ENCODE measurements around the gene SLC35B2. TPM values are rescaled to one million over a fixed set of nuclear protein-coding genes. Genes with fewer than 3 reads are reported as not detected.

Gene SLC35B2
- total and polyA plus RNA-seq, 9 of the 15 experiments (the other 6 are each of a cell fraction or from before 2014, with no cell fraction given): 14.5 to 59.1 (median 47.1) TPM

GRCh38 chr6:44253307-44254101 lies 3.8 kb downstream of the SLC35B2 start (continued):
- TF ChIP-seq THAP12 (CRISPR knock-in tag; IDR thresholded peaks at IDR 0.05) (no peak), MNT (conservative IDR thresholded peaks at IDR 0.05) (0 out of 4 replicates have a peak, but pooled peaks of 1 of the 2 experiments have one; percentile 14), ATF7 (IDR thresholded peaks at IDR 0.05) (no peak), ZFP36 (IDR thresholded peaks at IDR 0.05; ENCODE audit: low read depth, low read length, partially characterized antibody) (no peak), NONO (IDR thresholded peaks at IDR 0.05; ENCODE audit: low read depth in 2 of 2, low read length in 1 of 2) (0 out of 4 replicates have a peak, but pooled peaks of 1 of the 2 experiments have one; percentile 17), PHTF2 (CRISPR knock-in tag; IDR thresholded peaks at IDR 0.05) (no peak), ZNF584 (CRISPR knock-in tag; IDR thresholded peaks at IDR 0.05; ENCODE audit: low read depth) (no peak), THRA (IDR thresholded peaks at IDR 0.05) (no peak), MLLT1 (IDR thresholded peaks at IDR 0.05) (peak in 1 of 2 experiments; percentile 43; a peak in 1 of 4 replicates), ZBTB33 (CRISPR knock-in tag; IDR thresholded peaks at IDR 0.05) (no peak), MLX (CRISPR knock-in tag; conservative IDR thresholded peaks at IDR 0.05) (no peak), ZBTB2 (IDR thresholded peaks at IDR 0.05) (no peak), CBX5 (IDR thresholded peaks at IDR 0.05; ENCODE audit: borderline replicate concordance, low read depth) (no peak)

All from K562 (cell line).